Peyer's patch (tissue), 4 donors: Measurements from ENCODE around the gene PIK3C3. TPM values are rescaled to one million over a fixed set of nuclear protein-coding genes. Genes with fewer than 3 reads are reported as not detected.

ENCODE experiments used
- DNase-seq, 3 donors: peaks; one replicate each; pipeline ENCODE4 v3.0.0-alpha.2; 2017 to 2019
- H3K27ac ChIP-seq, 4 donors: fragments of 200-600 bp; sonication (generic); one replicate each; pipeline ENCODE4 v1.5.1; 2016 to 2019
- H3K27me3 ChIP-seq, 2 donors: fragments of 200-600 bp; sonication (generic); one replicate each; pipeline ENCODE4 v1.5.1; 2019
- H3K36me3 ChIP-seq, 3 donors: fragments of 200-600 bp; sonication (generic); one replicate each; pipeline ENCODE4 v1.5.1; 2016 to 2019
- H3K4me1 ChIP-seq, 4 donors: fragments of 200-600 bp; sonication (generic); one replicate each; pipeline ENCODE4 v1.5.1; 2016 to 2019
- H3K4me3 ChIP-seq, 4 donors: fragments of 200-600 bp; sonication (generic); 1 replicate in 3 of 4; 2 replicates in 1 of 4; pipeline ENCODE4 v1.5.1; 2016 to 2019; ENCODE audit warnings: mild to moderate bottlenecking in 1 of 4
- H3K9me3 ChIP-seq, 4 donors: fragments of 200-600 bp; sonication (generic); one replicate each; pipeline ENCODE4 v1.5.1; 2016 to 2019; ENCODE audit warnings: mild to moderate bottlenecking in 1 of 4
- POLR2A ChIP-seq, 2 donors: fragments of 450-650 bp; IDR thresholded peaks; one replicate each; pipeline ENCODE4 v1.5.1; 2017; ENCODE audit warnings: antibody characterized with exemption in 2 of 2, mild to moderate bottlenecking in 2 of 2, moderate library complexity in 2 of 2
- total RNA-seq, 4 donors: library from RNA; depleted of rRNA; stranded (reverse); fragments of >200 nt; gene quantifications; one replicate each; pipeline ENCODE4 v1.1.0, GENCODE V29; 2016
- TF ChIP-seq, protein P1 (sequence below), 6 experiments: fragments of 450-650 bp in 4 of 6; fragments of 200-600 bp in 2 of 6; sonication (generic) in 1 of 6; IDR thresholded peaks; one replicate each; pipeline ENCODE4 v1.5.1; 2017 to 2019; ENCODE audit warnings: antibody characterized with exemption in 6 of 6, mild to moderate bottlenecking in 3 of 6, moderate library complexity in 1 of 6

The PIK3C3 gene
- total RNA-seq, 4 donors from 2014 or later, result 33.3 to 59.4 (median 39.5) TPM

DNA sequence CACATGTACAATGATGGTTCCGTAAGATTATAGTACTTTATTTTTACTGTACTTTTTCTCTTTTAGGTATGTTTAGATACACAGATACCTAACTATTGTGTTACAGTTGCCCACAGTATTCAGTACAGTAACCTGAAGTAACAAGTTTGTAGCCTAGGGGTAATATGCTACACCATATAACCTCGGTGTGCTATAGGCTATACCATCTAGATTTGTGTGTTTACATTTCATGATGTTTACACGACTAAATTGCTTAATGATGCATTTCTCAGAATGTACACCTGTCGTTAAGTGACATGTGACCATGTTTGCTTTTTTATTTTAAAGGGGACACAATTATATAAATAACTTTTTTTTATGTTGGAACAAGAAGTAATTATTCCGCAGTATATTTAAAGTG, 34.5 kb downstream of the PIK3C3 start:
- no peak for DNase-seq
- Histone ChIP-seq H3K36me3 (peaks cover 0 to 31% (median 0%) of the 10 kb centered on the region in 3 donors), H3K4me3 (no peak overlapping the region), H3K4me1 (no peaks in the 10 kb centered on the region), H3K9me3 (no peaks in the 10 kb centered on the region), H3K27me3 (no peaks in the 10 kb centered on the region), H3K27ac (no peak overlapping the region)
- TF ChIP-seq POLR2A (IDR thresholded peaks at IDR 0.05), result no peak
- TF ChIP-seq, protein P1, sequence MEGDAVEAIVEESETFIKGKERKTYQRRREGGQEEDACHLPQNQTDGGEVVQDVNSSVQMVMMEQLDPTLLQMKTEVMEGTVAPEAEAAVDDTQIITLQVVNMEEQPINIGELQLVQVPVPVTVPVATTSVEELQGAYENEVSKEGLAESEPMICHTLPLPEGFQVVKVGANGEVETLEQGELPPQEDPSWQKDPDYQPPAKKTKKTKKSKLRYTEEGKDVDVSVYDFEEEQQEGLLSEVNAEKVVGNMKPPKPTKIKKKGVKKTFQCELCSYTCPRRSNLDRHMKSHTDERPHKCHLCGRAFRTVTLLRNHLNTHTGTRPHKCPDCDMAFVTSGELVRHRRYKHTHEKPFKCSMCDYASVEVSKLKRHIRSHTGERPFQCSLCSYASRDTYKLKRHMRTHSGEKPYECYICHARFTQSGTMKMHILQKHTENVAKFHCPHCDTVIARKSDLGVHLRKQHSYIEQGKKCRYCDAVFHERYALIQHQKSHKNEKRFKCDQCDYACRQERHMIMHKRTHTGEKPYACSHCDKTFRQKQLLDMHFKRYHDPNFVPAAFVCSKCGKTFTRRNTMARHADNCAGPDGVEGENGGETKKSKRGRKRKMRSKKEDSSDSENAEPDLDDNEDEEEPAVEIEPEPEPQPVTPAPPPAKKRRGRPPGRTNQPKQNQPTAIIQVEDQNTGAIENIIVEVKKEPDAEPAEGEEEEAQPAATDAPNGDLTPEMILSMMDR (IDR thresholded peaks at IDR 0.05), result no peak

DNA sequence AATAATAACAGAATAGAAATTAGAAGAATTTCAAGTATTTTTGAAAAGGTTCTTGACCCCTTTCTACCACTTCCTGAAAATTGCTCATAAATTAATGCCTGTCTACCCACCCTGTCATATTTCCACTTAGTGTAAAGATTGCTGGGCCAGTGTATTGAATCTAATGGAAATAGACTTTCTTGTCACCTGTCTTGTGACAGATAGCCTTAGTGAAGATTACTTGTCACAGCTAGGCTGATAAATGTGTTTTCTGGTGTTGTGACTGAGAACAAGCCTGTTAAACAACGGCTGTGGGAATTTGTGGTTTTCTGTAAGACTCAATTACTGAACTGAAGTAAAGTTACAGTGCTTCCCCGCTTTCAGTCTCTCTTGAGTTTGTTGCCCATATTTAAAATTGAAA, 37.0 kb downstream of the PIK3C3 start:
- H3K9me3 ChIP-seq, result no peaks in the 10 kb centered on the region
- TF ChIP-seq, protein P1 (IDR thresholded peaks at IDR 0.05), result no peak
- TF ChIP-seq POLR2A (IDR thresholded peaks at IDR 0.05), result no peak
- no peak overlapping the region for H3K27ac ChIP-seq
- H3K27me3 ChIP-seq, result no peaks in the 10 kb centered on the region
- peaks cover 0 to 45% (median 0%) of the 10 kb centered on the region in 3 donors for H3K36me3 ChIP-seq
- no peak for DNase-seq
- no peaks in the 10 kb centered on the region for H3K4me1 ChIP-seq
- no peak overlapping the region for H3K4me3 ChIP-seq

DNA sequence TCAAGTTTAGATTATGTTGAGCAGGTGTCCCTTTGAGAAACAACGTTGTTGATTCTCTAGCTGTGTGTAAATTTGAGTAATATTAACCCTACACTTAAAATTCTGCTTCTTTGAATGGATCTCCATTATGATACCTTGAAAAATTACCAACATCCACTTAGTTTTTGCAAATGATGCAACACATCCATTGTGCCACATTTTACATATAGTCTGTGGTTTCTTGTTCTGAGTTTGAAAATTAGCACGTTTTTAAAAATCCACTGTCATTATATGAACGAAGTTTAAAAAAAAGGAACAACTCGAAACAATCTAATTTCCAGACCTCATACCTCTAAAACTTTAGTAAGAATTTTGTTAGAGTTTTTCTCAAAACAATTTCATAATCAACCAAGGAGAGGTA, 37.7 kb downstream of the PIK3C3 start:
- Histone ChIP-seq H3K9me3 (no peaks in the 10 kb centered on the region), H3K27me3 (no peaks in the 10 kb centered on the region), H3K27ac (no peak overlapping the region), H3K4me1 (no peaks in the 10 kb centered on the region), H3K36me3 (peaks cover 0 to 51% (median 0%) of the 10 kb centered on the region in 3 donors), H3K4me3 (no peak overlapping the region)
- TF ChIP-seq POLR2A (IDR thresholded peaks at IDR 0.05), result no peak
- TF ChIP-seq, protein P1 (IDR thresholded peaks at IDR 0.05), result no peak
- no peak for DNase-seq

DNA sequence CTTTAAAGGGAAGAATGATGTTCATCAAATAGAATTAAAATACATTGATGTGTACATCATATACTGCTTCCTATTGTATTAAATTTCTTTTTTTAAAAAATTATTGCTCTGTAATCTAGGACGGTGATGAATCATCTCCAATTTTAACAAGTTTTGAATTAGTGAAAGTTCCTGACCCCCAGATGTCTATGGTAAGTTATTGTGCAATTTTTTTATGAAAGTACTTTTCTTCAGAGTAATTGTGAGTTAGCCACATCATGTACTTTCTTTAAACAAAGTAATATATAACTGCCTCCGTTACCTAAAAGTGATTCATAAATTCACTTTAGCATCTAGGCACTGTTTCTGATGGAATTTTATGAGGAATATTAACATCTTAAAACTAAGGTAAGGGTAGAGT, 38.1 kb downstream of the PIK3C3 start:
- H3K27me3 ChIP-seq, result no peaks in the 10 kb centered on the region
- H3K4me3 ChIP-seq, result no peak overlapping the region
- DNase-seq, result no peak
- peaks cover 0 to 51% (median 0%) of the 10 kb centered on the region in 3 donors for H3K36me3 ChIP-seq
- H3K27ac ChIP-seq, result no peak overlapping the region
- TF ChIP-seq, protein P1 (IDR thresholded peaks at IDR 0.05), result no peak
- TF ChIP-seq POLR2A (IDR thresholded peaks at IDR 0.05), result no peak
- no peaks in the 10 kb centered on the region for H3K9me3 ChIP-seq
- H3K4me1 ChIP-seq, result no peaks in the 10 kb centered on the region

DNA sequence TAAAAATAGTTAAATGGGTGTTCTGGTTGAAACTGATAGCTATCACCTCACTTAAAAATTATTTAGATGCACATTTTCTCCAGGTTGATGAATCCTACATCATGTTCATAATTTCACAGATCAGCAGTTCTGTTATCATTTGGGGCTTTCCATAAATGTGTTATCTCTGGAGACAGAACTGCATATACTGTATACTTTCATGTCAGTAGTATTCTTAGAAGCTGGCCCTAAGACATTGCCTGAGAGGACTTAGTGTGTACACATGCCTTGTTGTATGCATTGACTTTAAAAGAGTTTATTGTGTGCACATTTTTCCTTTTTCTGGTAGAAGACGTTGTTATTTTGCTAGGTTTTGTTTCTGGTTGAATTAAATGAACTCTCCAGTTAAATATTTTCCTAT, 41.0 kb downstream of the PIK3C3 start:
- Histone ChIP-seq H3K4me1 (no peaks in the 10 kb centered on the region), H3K9me3 (no peaks in the 10 kb centered on the region), H3K27ac (no peak overlapping the region), H3K36me3 (peaks cover 0 to 60% (median 0%) of the 10 kb centered on the region in 3 donors), H3K27me3 (no peaks in the 10 kb centered on the region), H3K4me3 (no peak overlapping the region)
- DNase-seq, result no peak
- TF ChIP-seq, protein P1 (IDR thresholded peaks at IDR 0.05), result no peak
- TF ChIP-seq POLR2A (IDR thresholded peaks at IDR 0.05), result no peak

DNA sequence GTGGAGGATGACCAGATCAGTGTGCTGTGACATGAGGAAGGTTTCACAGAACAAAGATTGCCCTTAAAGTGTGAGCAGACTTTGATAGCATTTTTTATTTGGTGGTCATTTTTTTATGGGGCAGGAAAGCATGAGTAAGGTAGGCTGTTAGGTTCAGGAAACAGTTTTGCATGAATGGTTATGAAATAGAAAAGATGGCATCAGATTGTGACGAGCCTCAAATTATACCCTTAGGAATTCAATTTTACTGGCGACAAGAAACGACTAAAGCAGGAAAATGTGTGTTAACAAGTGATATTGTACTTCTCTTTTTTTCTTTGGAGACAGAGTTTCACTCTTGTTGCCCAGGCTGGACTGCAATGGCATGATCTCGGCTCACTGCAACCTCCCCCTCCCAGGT, 44.7 kb downstream of the PIK3C3 start:
- H3K9me3 ChIP-seq, result no peaks in the 10 kb centered on the region
- H3K36me3 ChIP-seq, result peaks cover 0 to 75% (median 0%) of the 10 kb centered on the region in 3 donors
- H3K27ac ChIP-seq, result no peak overlapping the region
- no peak for TF ChIP-seq POLR2A (IDR thresholded peaks at IDR 0.05)
- TF ChIP-seq, protein P1 (IDR thresholded peaks at IDR 0.05), result no peak
- no peaks in the 10 kb centered on the region for H3K27me3 ChIP-seq
- no peak overlapping the region for H3K4me3 ChIP-seq
- DNase-seq, result no peak
- H3K4me1 ChIP-seq, result no peaks in the 10 kb centered on the region
